GM12873 (cell line): ENCODE results near the gene GP1BB.

ENCODE experiments used
- CTCF ChIP-seq: IDR thresholded peaks from 2 replicates; pipeline ENCODE4 v1.5.1; 2012; ENCODE audit warnings: low read depth, mild to moderate bottlenecking, moderate library complexity, low read length, control low read depth; ENCODE audit not compliant: insufficient read depth; ENCODE audit errors: missing control alignments

The GP1BB gene

GRCh38 chr22:19744350-19745006, 21.1 kb downstream of the GP1BB start:
- TF ChIP-seq CTCF = no peak

DNA sequence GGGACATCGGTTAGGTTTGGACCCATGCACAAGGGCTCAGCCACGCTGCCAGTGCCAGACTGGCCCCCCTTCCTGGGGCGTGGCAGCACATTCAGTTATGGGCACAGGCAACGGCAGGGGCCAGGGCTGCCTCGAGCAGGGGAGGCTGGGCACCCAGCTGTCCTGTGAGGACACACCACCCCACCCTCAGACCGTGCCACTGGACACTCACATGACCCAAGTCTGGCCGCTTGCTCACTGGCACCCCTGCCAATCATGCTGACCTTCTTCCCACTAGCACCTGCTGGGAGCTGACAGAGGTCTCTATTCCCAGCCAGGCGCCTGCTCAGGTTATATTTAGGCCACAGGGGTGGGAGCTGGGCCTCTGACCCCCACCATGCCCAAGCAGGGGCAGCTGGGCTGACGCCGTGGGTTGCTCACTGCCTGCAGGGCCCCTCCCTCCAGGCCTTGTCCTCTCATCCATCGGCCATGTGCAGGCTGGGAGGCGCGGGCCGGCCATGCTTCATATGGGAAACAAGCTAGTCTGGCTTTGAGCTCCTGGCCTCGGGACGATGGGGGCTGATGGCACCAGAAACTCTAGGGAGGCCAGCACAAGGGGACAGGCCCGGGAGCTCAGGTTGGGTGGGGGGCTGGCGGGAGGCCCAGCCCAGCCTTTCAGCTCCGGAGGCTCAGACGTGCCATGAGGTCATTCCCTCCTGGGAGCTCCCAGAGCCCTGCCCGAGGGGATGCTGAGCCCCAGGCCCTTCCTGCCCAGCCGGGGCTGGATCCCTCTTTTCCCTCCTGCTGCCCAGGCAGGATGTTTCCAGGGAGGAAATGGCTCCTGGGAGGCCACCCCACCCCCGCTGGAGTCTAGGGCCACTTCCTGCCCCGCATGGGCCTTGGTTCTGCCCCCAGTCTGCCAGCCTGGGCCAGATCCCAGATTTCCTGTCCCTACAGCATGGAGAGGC, 22.1 kb downstream of the GP1BB start:
- TF ChIP-seq CTCF = no peak

GRCh38 chr22:19746726-19747125, 23.4 kb downstream of the GP1BB start:
- no peak for TF ChIP-seq CTCF

GRCh38 chr22:19747551-19747950, 24.2 kb downstream of the GP1BB start:
- TF ChIP-seq CTCF = no peak

DNA sequence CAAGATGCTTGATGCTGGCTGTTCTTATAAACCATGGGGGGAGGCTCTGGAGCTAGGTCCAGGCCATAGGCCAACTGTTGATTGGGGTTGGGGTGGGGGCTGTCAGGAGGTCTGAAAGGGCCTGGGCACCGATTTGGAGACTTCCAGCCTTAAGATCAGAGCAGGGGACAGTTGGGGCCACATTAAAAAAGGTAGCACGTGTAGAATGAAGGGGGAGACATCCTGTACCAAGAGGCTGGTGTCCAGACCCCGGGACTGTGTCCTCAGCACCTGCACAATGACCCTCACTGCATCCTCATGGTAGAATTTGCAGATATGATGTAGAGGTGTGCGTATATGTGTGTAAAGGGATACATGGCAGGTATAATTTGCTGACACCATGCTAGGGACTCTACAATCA, 24.8 kb downstream of the GP1BB start:
- no peak for TF ChIP-seq CTCF

GRCh38 chr22:19748991-19749664, 25.8 kb downstream of the GP1BB start:
- no peak for TF ChIP-seq CTCF

DNA sequence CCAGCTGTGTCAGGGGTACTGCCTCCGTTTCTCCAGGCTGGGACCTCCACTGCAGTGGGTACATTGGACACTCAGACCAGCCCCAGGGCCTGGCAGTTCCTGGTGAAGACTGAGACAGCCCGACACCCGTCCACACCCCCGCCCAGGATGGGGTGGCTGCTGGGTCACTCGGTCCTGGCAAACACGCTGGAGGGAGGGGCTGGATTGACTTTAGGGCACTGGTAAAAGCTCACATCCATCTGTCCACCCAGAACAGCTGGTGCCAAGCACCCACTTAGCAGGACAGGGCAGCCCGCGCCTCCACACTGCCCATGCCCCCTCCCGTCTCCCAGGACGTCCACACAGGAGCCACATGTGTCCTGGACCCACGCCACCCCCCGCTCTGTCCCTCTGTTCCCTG, 26.5 kb downstream of the GP1BB start:
- TF ChIP-seq CTCF = no peak
